Measurements from ENCODE around the gene NTNG1. TPM values are rescaled to one million over a fixed set of nuclear protein-coding genes. Genes with fewer than 3 reads are reported as not detected.

The NTNG1 gene
- total and polyA plus RNA-seq, 12 donors: 0.13 to 4.6 (median 2.8) TPM; not detected in 2

DNA sequence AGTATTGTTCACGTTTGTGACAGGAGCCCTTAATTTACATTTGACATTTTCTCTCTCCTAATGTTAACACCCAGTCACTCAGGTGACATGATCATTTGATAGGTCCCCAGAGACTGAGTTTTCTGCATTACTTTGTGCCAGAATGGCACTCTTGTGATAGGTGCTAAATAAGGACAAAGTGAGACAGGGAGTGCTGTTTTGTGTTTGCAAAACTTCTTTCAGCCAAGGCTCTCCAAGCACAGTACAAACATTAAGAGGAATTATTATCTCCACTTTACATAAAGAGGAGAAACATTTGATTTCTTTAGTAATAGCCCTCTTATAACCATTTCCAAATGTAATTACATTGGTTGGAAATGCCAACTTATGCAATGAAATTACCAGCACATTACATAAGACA, 355.2 kb downstream of the NTNG1 start:
- WGBS, 4 donors: 10 to 38% (median 23%) methylated on average over 1 of the region's 1 CpG
- Histone ChIP-seq H3K9me3 (replicated peaks in 1 of 3) (no peaks in the 10 kb centered on the region), H3K4me1 (replicated peaks in 1 of 2) (no peaks in the 10 kb centered on the region), H3K4me3 (no peak overlapping the region), H3K27me3 (no peaks in the 10 kb centered on the region), H3K27ac (no peak overlapping the region), H3K36me3 (replicated peaks in 1 of 2) (no peaks in the 10 kb centered on the region)
- intact Hi-C loops (cut with DNase I): no loop called here
- DNase-seq: no peak
- TF ChIP-seq POLR2A (IDR thresholded peaks at IDR 0.05): no peak
- TF ChIP-seq, protein P1, sequence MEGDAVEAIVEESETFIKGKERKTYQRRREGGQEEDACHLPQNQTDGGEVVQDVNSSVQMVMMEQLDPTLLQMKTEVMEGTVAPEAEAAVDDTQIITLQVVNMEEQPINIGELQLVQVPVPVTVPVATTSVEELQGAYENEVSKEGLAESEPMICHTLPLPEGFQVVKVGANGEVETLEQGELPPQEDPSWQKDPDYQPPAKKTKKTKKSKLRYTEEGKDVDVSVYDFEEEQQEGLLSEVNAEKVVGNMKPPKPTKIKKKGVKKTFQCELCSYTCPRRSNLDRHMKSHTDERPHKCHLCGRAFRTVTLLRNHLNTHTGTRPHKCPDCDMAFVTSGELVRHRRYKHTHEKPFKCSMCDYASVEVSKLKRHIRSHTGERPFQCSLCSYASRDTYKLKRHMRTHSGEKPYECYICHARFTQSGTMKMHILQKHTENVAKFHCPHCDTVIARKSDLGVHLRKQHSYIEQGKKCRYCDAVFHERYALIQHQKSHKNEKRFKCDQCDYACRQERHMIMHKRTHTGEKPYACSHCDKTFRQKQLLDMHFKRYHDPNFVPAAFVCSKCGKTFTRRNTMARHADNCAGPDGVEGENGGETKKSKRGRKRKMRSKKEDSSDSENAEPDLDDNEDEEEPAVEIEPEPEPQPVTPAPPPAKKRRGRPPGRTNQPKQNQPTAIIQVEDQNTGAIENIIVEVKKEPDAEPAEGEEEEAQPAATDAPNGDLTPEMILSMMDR (IDR thresholded peaks at IDR 0.05): no peak

DNA sequence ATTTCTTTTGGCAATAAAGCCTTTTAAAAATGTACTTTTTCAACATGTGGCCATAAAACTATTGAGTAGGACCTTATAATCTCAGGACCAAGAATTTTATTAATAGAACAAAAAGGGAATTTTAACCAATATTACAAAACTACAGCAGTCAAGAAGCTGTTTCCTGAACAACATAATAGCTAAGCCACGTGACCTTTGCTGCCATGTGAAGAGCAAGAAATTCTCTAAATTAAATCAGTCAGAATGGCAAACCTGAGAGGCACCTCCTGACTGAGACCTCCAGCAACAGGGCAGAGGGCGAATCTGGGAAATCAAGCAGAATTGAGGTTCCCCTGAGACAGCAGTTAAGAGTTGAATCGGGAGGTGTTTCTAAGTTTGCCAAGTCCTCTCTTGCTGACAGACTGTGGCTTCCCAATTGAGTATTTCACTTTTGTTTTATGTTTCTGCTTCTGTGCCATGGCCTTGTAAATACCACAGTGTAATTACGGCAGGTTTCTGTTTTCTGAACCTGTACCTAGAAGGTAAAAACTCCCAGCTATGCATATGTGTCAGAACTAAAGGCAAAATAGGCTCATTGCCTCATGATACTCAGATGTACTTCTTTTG, 358.4 kb downstream of the NTNG1 start:
- H3K36me3 ChIP-seq (replicated peaks in 1 of 2): no peaks in the 10 kb centered on the region
- 55 to 66% (median 63%) methylated on average over 4 of the region's 4 CpGs for WGBS, 4 donors
- H3K9me3 ChIP-seq (replicated peaks in 1 of 3): no peaks in the 10 kb centered on the region
- TF ChIP-seq, protein P1 (IDR thresholded peaks at IDR 0.05): no peak
- no peak for TF ChIP-seq POLR2A (IDR thresholded peaks at IDR 0.05)
- no peak for DNase-seq
- no peak overlapping the region for H3K4me3 ChIP-seq
- H3K4me1 ChIP-seq (replicated peaks in 1 of 2): no peaks in the 10 kb centered on the region
- H3K27ac ChIP-seq: no peak overlapping the region
- H3K27me3 ChIP-seq: no peaks in the 10 kb centered on the region
- intact Hi-C loops (cut with DNase I): no loop called here

- no peak for TF ChIP-seq POLR2A (IDR thresholded peaks at IDR 0.05)
- TF ChIP-seq, protein P1 (IDR thresholded peaks at IDR 0.05): no peak
- no peak for DNase-seq
- Histone ChIP-seq H3K27ac (no peak overlapping the region), H3K36me3 (replicated peaks in 1 of 2) (no peaks in the 10 kb centered on the region), H3K4me3 (no peak overlapping the region), H3K27me3 (no peaks in the 10 kb centered on the region), H3K4me1 (replicated peaks in 1 of 2) (no peaks in the 10 kb centered on the region), H3K9me3 (replicated peaks in 1 of 3) (no peaks in the 10 kb centered on the region)
- intact Hi-C loops (cut with DNase I): no loop called here
- 80 to 88% (median 87%) methylated on average over 6 of the region's 6 CpGs for WGBS, 4 donors
Measured at GRCh38 chr1:107501081-107501605, 360.3 kb downstream of the NTNG1 start.

DNA sequence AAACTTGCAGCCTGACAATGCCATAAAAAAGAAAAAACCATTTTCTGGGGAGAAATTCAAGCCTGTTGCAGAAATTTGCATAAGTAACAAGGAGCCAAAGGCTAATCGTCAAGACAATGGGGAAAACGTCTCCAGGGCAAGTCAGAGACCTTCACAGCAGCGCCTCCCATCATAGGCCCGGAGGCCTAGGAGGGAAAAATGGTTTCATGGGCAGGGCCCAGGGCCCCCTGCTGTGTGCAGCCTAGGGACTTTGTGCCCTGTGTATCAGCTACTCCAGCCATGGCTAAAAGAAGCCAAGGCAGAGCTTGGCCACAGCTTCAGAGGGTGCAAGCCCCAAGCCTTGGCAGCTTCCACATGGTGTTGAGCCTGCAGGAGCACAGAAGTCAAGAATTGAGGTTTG, 369.5 kb downstream of the NTNG1 start:
- intact Hi-C loops (cut with DNase I): no loop called here
- 79 to 89% (median 84%) methylated on average over 4 of the region's 4 CpGs for WGBS, 4 donors
- Histone ChIP-seq H3K9me3 (replicated peaks in 1 of 3) (no peaks in the 10 kb centered on the region), H3K27me3 (no peaks in the 10 kb centered on the region), H3K27ac (no peak overlapping the region), H3K4me3 (no peak overlapping the region), H3K36me3 (replicated peaks in 1 of 2) (no peaks in the 10 kb centered on the region), H3K4me1 (replicated peaks in 1 of 2) (no peaks in the 10 kb centered on the region)
- TF ChIP-seq POLR2A (IDR thresholded peaks at IDR 0.05): no peak
- TF ChIP-seq, protein P1 (IDR thresholded peaks at IDR 0.05): no peak
- no peak for DNase-seq
